H9 (cell line): ENCODE data around the gene SARS1. TPM values are rescaled to one million over a fixed set of nuclear protein-coding genes. Genes with fewer than 3 reads are reported as not detected.

Source experiments
- DNase-seq: peaks from one replicate; pipeline ENCODE4 v3.0.0-alpha.2; 2017
- H2AFZ ChIP-seq: one replicate; pipeline ENCODE4 v1.6.1; 2013; ENCODE audit warnings: mild to moderate bottlenecking, low read length, control low read depth, moderate library complexity
- H2AK5ac ChIP-seq: 2 replicates; pipeline ENCODE4 v1.6.1; 2013; ENCODE audit warnings: low read length, control low read depth, mixed read lengths; ENCODE audit not compliant: insufficient read length
- H2BK120ac ChIP-seq: one replicate; pipeline ENCODE4 v1.6.1; 2013; ENCODE audit warnings: low read depth, mild to moderate bottlenecking, low read length, control low read depth, inconsistent platforms; ENCODE audit not compliant: poor library complexity, severe bottlenecking
- H2BK12ac ChIP-seq: 2 replicates; pipeline ENCODE4 v1.6.1; 2013; ENCODE audit warnings: low read length, control low read depth, mixed read lengths, low read depth; ENCODE audit not compliant: insufficient read length
- H2BK15ac ChIP-seq: 2 replicates; pipeline ENCODE4 v1.6.1; 2013; ENCODE audit warnings: low read depth, low read length, control low read depth
- H2BK20ac ChIP-seq: one replicate; pipeline ENCODE4 v1.6.1; 2013; ENCODE audit warnings: low read depth, mild to moderate bottlenecking, low read length, control low read depth, inconsistent platforms; ENCODE audit not compliant: poor library complexity, severe bottlenecking
- H2BK5ac ChIP-seq: 2 replicates; pipeline ENCODE4 v1.6.1; 2013; ENCODE audit warnings: low read length, control low read depth, mixed read lengths; ENCODE audit not compliant: insufficient read length
- H3K14ac ChIP-seq: 2 replicates; pipeline ENCODE4 v1.6.1; 2013; ENCODE audit warnings: low read length, control low read depth; ENCODE audit not compliant: insufficient read depth
- H3K18ac ChIP-seq: 2 replicates; pipeline ENCODE4 v1.6.1; 2013; ENCODE audit warnings: low read depth, mild to moderate bottlenecking, mixed read lengths, low read length, control low read depth; ENCODE audit not compliant: insufficient read length
- H3K23ac ChIP-seq: 2 replicates; pipeline ENCODE4 v1.6.1; 2013; ENCODE audit warnings: low read length, control low read depth, mixed read lengths, low read depth; ENCODE audit not compliant: insufficient read length
- H3K23me2 ChIP-seq: 2 replicates; pipeline ENCODE4 v1.6.1; 2013; ENCODE audit warnings: low read depth, mild to moderate bottlenecking, mixed read lengths, low read length, control low read depth; ENCODE audit not compliant: insufficient read length, poor library complexity, severe bottlenecking
- H3K27ac ChIP-seq: 2 replicates; pipeline ENCODE4 v1.5.1; 2013; ENCODE audit warnings: low read length, control low read depth, mixed read lengths, low read depth; ENCODE audit not compliant: insufficient read length
- H3K27me3 ChIP-seq: 2 replicates; pipeline ENCODE4 v1.6.1; 2013; ENCODE audit warnings: low read length, control low read depth, inconsistent platforms; ENCODE audit not compliant: insufficient read depth
- H3K4ac ChIP-seq: 2 replicates; pipeline ENCODE4 v1.6.1; 2013; ENCODE audit warnings: low read depth, mild to moderate bottlenecking, control low read depth, inconsistent platforms, low read length, moderate library complexity
- H3K4me1 ChIP-seq: 2 replicates; pipeline ENCODE4 v1.6.1; 2013; ENCODE audit warnings: low read length, control low read depth, inconsistent platforms; ENCODE audit not compliant: insufficient read depth
- H3K4me2 ChIP-seq: 2 replicates; pipeline ENCODE4 v1.6.1; 2013; ENCODE audit warnings: low read length, control low read depth, mixed read lengths; ENCODE audit not compliant: insufficient read length, insufficient read depth
- H3K56ac ChIP-seq: 2 replicates; pipeline ENCODE4 v1.6.1; 2013; ENCODE audit warnings: low read depth, mild to moderate bottlenecking, mixed read lengths, low read length, control low read depth; ENCODE audit not compliant: insufficient read length
- H3K79me1 ChIP-seq: 2 replicates; pipeline ENCODE4 v1.6.1; 2013; ENCODE audit warnings: low read depth, mild to moderate bottlenecking, moderate library complexity, low read length, control low read depth, inconsistent platforms; ENCODE audit not compliant: insufficient read depth, poor library complexity, severe bottlenecking
- H3K79me2 ChIP-seq: 2 replicates; pipeline ENCODE4 v1.6.1; 2013; ENCODE audit warnings: low read length, control low read depth, inconsistent platforms; ENCODE audit not compliant: insufficient read depth
- H3K9ac ChIP-seq: 2 replicates; pipeline ENCODE4 v1.6.1; 2013; ENCODE audit warnings: low read length, control low read depth, mixed read lengths; ENCODE audit not compliant: insufficient read length; ENCODE audit errors: extremely low read depth
- H3K9me3 ChIP-seq: one replicate; pipeline ENCODE4 v1.6.1; 2013; ENCODE audit warnings: low read depth, low read length, inconsistent platforms; ENCODE audit not compliant: control insufficient read depth
- H3T11ph ChIP-seq: one replicate; pipeline ENCODE4 v1.6.1; 2013; ENCODE audit warnings: mild to moderate bottlenecking, low read length, control low read depth, inconsistent platforms
- H4K20me1 ChIP-seq: one replicate; pipeline ENCODE4 v1.6.1; 2013; ENCODE audit not compliant: control insufficient read depth, insufficient read length, insufficient read depth
- H4K5ac ChIP-seq: 2 replicates; pipeline ENCODE4 v1.6.1; 2013; ENCODE audit warnings: low read depth, mild to moderate bottlenecking, mixed read lengths, low read length, control low read depth; ENCODE audit not compliant: insufficient read length
- H4K8ac ChIP-seq: replicated peaks from 2 replicates; pipeline ENCODE4 v1.6.1; 2013; ENCODE audit warnings: low read length, control low read depth, mixed read lengths, low read depth; ENCODE audit not compliant: insufficient read length
- H4K91ac ChIP-seq: 2 replicates; pipeline ENCODE4 v1.6.1; 2013; ENCODE audit warnings: low read depth, mild to moderate bottlenecking, moderate library complexity, mixed read lengths, low read length, control low read depth; ENCODE audit not compliant: insufficient read length
- H3K27ac Mint-ChIP-seq, 3 experiments: 2 replicates in 2 of 3; 3 replicates in 1 of 3; pipeline ENCODE4 v1.8.0; 2020 to 2021; ENCODE audit warnings: mixed read lengths in 3 of 3, mild to moderate bottlenecking in 1 of 3, moderate library complexity in 1 of 3
- H3K27me3 Mint-ChIP-seq: 2 replicates; pipeline ENCODE4 v1.8.0; 2021; ENCODE audit warnings: low read depth, mild to moderate bottlenecking, moderate library complexity, mixed read lengths
- H3K36me3 Mint-ChIP-seq, 3 experiments: 2 replicates in 2 of 3; 3 replicates in 1 of 3; pipeline ENCODE4 v1.8.0; 2020 to 2021; ENCODE audit warnings: low read depth in 3 of 3, mixed read lengths in 3 of 3; ENCODE audit not compliant: insufficient read depth in 1 of 3
- H3K4me1 Mint-ChIP-seq, 2 experiments: 2 replicates each; pipeline ENCODE4 v1.8.0; 2020; ENCODE audit warnings: mixed read lengths in 2 of 2
- H3K4me3 Mint-ChIP-seq, 2 experiments: 2 replicates in 1 of 2; 3 replicates in 1 of 2; pipeline ENCODE4 v1.8.0; 2020 to 2021; ENCODE audit warnings: mild to moderate bottlenecking in 2 of 2, mixed read lengths in 2 of 2, moderate library complexity in 1 of 2
- H3K9me3 Mint-ChIP-seq, 2 experiments: 2 replicates in 1 of 2; 3 replicates in 1 of 2; pipeline ENCODE4 v1.8.0; 2020; ENCODE audit warnings: mild to moderate bottlenecking in 2 of 2, mixed read lengths in 2 of 2, moderate library complexity in 1 of 2
- whole genome bisulfite sequencing: extraction: QIAGEN DNeasy Blood & Tissue Kit; methylation state at CpG from one replicate; pipeline ENCODE4 v1.1.7; 2013; ENCODE audit warnings: missing lambda C conversion rate, low lambda C conversion rate, mixed read lengths; ENCODE audit not compliant: insufficient read length; ENCODE audit errors: extremely low coverage; 5-methylcytosine and 5-hydroxymethylcytosine counted together
- total RNA-seq: library from RNA; stranded (reverse); gene quantifications from 2 replicates; pipeline ENCODE4 v1.2.1, GENCODE V29; 2021
- TF ChIP-seq, protein P1 (sequence below): fragments of 200-600 bp; sonication (generic); conservative IDR thresholded peaks from 3 replicates; pipeline ENCODE4 v1.8.0; 2021; ENCODE audit warnings: antibody characterized with exemption, mild to moderate bottlenecking

SARS1 gene
- total RNA-seq, 1 experiment from 2014 or later, result 139 TPM

- no peak for DNase-seq
- Histone ChIP-seq H2BK20ac (no peak overlapping the region), H2BK15ac (no peak overlapping the region), H2BK120ac (no peak overlapping the region), H2AFZ (no peak overlapping the region), H3K27me3 (peaks cover 4% of the 10 kb centered on the region; the same call in 1 of the 2 replicates), H3K23ac (no peak overlapping the region), H3K23me2 (no peaks in the 10 kb centered on the region), H2AK5ac (no peak overlapping the region), H3T11ph (no peak overlapping the region), H3K4me1 (no peaks in the 10 kb centered on the region), H4K8ac (no peak overlapping the region), H3K4ac (no peak overlapping the region), H2BK5ac (no peak overlapping the region), H4K91ac (no peak overlapping the region), H3K27ac (no peak overlapping the region), H4K20me1 (no peaks in the 10 kb centered on the region), H3K9me3 (no peaks in the 10 kb centered on the region), H3K14ac (no peak overlapping the region), H3K18ac (no peak overlapping the region), H2BK12ac (no peak overlapping the region), H3K4me2 (no peak overlapping the region), H3K56ac (no peak overlapping the region), H4K5ac (no peak overlapping the region), H3K79me2 (no peaks in the 10 kb centered on the region; the same call in 1 of the 2 replicates), H3K9ac (no peak overlapping the region), H3K79me1 (no peaks in the 10 kb centered on the region)
- WGBS, result no CpG with 5 or more reads among the region's 8 CpGs
- TF ChIP-seq, protein P1, sequence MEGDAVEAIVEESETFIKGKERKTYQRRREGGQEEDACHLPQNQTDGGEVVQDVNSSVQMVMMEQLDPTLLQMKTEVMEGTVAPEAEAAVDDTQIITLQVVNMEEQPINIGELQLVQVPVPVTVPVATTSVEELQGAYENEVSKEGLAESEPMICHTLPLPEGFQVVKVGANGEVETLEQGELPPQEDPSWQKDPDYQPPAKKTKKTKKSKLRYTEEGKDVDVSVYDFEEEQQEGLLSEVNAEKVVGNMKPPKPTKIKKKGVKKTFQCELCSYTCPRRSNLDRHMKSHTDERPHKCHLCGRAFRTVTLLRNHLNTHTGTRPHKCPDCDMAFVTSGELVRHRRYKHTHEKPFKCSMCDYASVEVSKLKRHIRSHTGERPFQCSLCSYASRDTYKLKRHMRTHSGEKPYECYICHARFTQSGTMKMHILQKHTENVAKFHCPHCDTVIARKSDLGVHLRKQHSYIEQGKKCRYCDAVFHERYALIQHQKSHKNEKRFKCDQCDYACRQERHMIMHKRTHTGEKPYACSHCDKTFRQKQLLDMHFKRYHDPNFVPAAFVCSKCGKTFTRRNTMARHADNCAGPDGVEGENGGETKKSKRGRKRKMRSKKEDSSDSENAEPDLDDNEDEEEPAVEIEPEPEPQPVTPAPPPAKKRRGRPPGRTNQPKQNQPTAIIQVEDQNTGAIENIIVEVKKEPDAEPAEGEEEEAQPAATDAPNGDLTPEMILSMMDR, result no peak
- no peak overlapping the region for H3K27ac Mint-ChIP-seq
- no peak overlapping the region for H3K4me3 Mint-ChIP-seq
- peaks cover 16 to 17% of the 10 kb centered on the region in 2 experiments for H3K4me1 Mint-ChIP-seq
- peaks cover 21 to 25% (median 21%) of the 10 kb centered on the region in 3 experiments for H3K36me3 Mint-ChIP-seq
- peaks cover 53% of the 10 kb centered on the region for H3K27me3 Mint-ChIP-seq
- H3K9me3 Mint-ChIP-seq, result peaks cover 14 to 21% of the 10 kb centered on the region in 2 experiments
These were observed 34.0 kb downstream of the SARS1 start for GRCh38 chr1:109247401-109248365.
